HepG2 (cell line): ENCODE results near the gene KCTD6. TPM values are rescaled to one million over a fixed set of nuclear protein-coding genes. Genes with fewer than 3 reads are reported as not detected.
A peak's percentile ranks its signal among the peaks of the same experiment; 100 is the strongest.

Experiments
- ATF7-NPFF ChIP-seq: sonication (generic); formaldehyde crosslinking; IDR thresholded peaks from 2 replicates; pipeline ENCODE4 v1.8.1; 2023; ENCODE audit warnings: mild to moderate bottlenecking, low read depth, missing genetic modification reagents, moderate library complexity
- CEBPG ChIP-seq: IDR thresholded peaks from 2 replicates; pipeline ENCODE4 v1.6.1; 2016
- FOXM1 ChIP-seq: sonication (generic); formaldehyde crosslinking; IDR thresholded peaks from 2 replicates; pipeline ENCODE4 v1.5.0; 2020; ENCODE audit warnings: missing genetic modification reagents
- HOXA5 ChIP-seq: sonication (generic); formaldehyde crosslinking; IDR thresholded peaks from 2 replicates; pipeline ENCODE4 v1.4.0; 2020; ENCODE audit warnings: missing genetic modification reagents
- IRF2 ChIP-seq: IDR thresholded peaks from 2 replicates; pipeline ENCODE4 v1.6.1; 2018; ENCODE audit warnings: missing genetic modification reagents, missing compliant biosample characterization
- MED8 ChIP-seq: sonication (generic); formaldehyde crosslinking; IDR thresholded peaks from 2 replicates; pipeline ENCODE4 v1.8.1; 2023; ENCODE audit warnings: mild to moderate bottlenecking, missing genetic modification reagents; ENCODE audit not compliant: insufficient replicate concordance
- MEIS1 ChIP-seq: sonication (generic); formaldehyde crosslinking; IDR thresholded peaks from 2 replicates; pipeline ENCODE4 v1.9.0; 2021; ENCODE audit warnings: mild to moderate bottlenecking, missing genetic modification reagents, moderate library complexity, borderline replicate concordance
- NFKBIZ ChIP-seq: IDR thresholded peaks from 2 replicates; pipeline ENCODE4 v1.6.1; 2018; ENCODE audit warnings: missing genetic modification reagents, missing compliant biosample characterization
- PHF5A ChIP-seq: IDR thresholded peaks from one replicate; pipeline ENCODE4 v1.6.1; 2018; ENCODE audit warnings: low read depth, missing genetic modification reagents; ENCODE audit not compliant: unreplicated experiment
- PPARG ChIP-seq: conservative IDR thresholded peaks from 2 replicates; pipeline ENCODE4 v1.6.1; 2016; ENCODE audit warnings: missing biosample characterization, missing genetic modification reagents
- PRPF4 ChIP-seq: fragments of 200-400 bp; formaldehyde crosslinking; IDR thresholded peaks from 2 replicates; pipeline ENCODE4 v1.6.1; 2016; ENCODE audit warnings: low read length, low read depth; ENCODE audit not compliant: poor library complexity, severe bottlenecking
- SOX13 ChIP-seq, 3 experiments: fragments of 450-650 bp in 1 of 3; sonication (generic) in 1 of 3; formaldehyde crosslinking in 1 of 3; IDR thresholded peaks in 2 of 3; conservative IDR thresholded peaks in 1 of 3; 2 replicates each; pipeline versions ENCODE4 v1.5.0 to v1.6.1; 2016 to 2020; ENCODE audit warnings: antibody characterized with exemption in 1 of 3, mild to moderate bottlenecking in 1 of 3, missing compliant biosample characterization in 1 of 3, missing genetic modification reagents in 1 of 3, moderate library complexity in 1 of 3
- TBL1XR1 ChIP-seq: fragments of 150-350 bp; IDR thresholded peaks from 2 replicates; pipeline ENCODE4 v1.6.1; 2014; ENCODE audit warnings: borderline replicate concordance, low read length; ENCODE audit not compliant: partially characterized antibody
- ZBTB38 ChIP-seq: sonication (generic); formaldehyde crosslinking; IDR thresholded peaks from 2 replicates; pipeline ENCODE4 v1.5.1; 2020; ENCODE audit warnings: mild to moderate bottlenecking, missing genetic modification reagents
- ZFP62 ChIP-seq: sonication (generic); formaldehyde crosslinking; IDR thresholded peaks from 2 replicates; pipeline ENCODE4 v1.4.0; 2020; ENCODE audit warnings: missing genetic modification reagents
- ZNF326 ChIP-seq: sonication (generic); formaldehyde crosslinking; IDR thresholded peaks from 2 replicates; pipeline ENCODE4 v1.4.0; 2020; ENCODE audit warnings: missing genetic modification reagents, borderline replicate concordance
- ZNF331 ChIP-seq: sonication (generic); formaldehyde crosslinking; IDR thresholded peaks from 2 replicates; pipeline ENCODE4 v1.4.0; 2020; ENCODE audit warnings: missing genetic modification reagents
- ZNF570 ChIP-seq: sonication (generic); formaldehyde crosslinking; IDR thresholded peaks from 2 replicates; pipeline ENCODE4 v1.4.0; 2020; ENCODE audit warnings: mild to moderate bottlenecking, missing genetic modification reagents, borderline replicate concordance
- ZNF660 ChIP-seq: sonication (generic); formaldehyde crosslinking; IDR thresholded peaks from 2 replicates; pipeline ENCODE4 v1.5.1; 2020; ENCODE audit warnings: mild to moderate bottlenecking, low read depth, missing genetic modification reagents, borderline replicate concordance
- polyA plus RNA-seq, 8 experiments: library from polyadenylated mRNA; depleted of rRNA in 3 of 8; stranded (reverse) in 7 of 8; unstranded in 1 of 8; fragments of >200 nt; fragmentation: Illumina TruSeq in 4 of 8; extraction: Trizol in 4 of 8; gene quantifications; 2 replicates each; pipeline versions ENCODE4 v1.2.1 to v1.2.3, GENCODE V29; 2011 to 2016; ENCODE audit warnings: low read depth in 4 of 8, missing spikeins in 1 of 8, mixed read lengths in 1 of 8; ENCODE audit not compliant: insufficient read depth in 1 of 8
- total RNA-seq, 5 experiments: library from RNA; depleted of rRNA; stranded (reverse); fragments of >200 nt; fragmentation: Illumina TruSeq; extraction: Trizol; gene quantifications; 2 replicates each; pipeline ENCODE4 v1.2.3, GENCODE V29; 2016; ENCODE audit warnings: low read depth in 1 of 5
- TF ChIP-seq, protein P1 (sequence below): IDR thresholded peaks from 2 replicates; pipeline ENCODE4 v1.6.1; 2012; ENCODE audit warnings: inconsistent platforms
- TF ChIP-seq, protein P2 (sequence below): sonication (generic); formaldehyde crosslinking; conservative IDR thresholded peaks from 2 replicates; pipeline ENCODE4 v1.8.0; 2022; ENCODE audit warnings: mild to moderate bottlenecking, moderate library complexity, missing genetic modification reagents
- TF ChIP-seq, protein P3 (sequence below): sonication (generic); formaldehyde crosslinking; IDR thresholded peaks from 2 replicates; pipeline ENCODE4 v1.5.1; 2020; ENCODE audit warnings: mild to moderate bottlenecking, missing genetic modification reagents, borderline replicate concordance
- TF ChIP-seq, protein P4 (sequence below): sonication (generic); formaldehyde crosslinking; IDR thresholded peaks from 2 replicates; pipeline ENCODE4 v1.4.0; 2020; ENCODE audit warnings: missing genetic modification reagents
- TF ChIP-seq, protein P5 (sequence below): sonication (generic); formaldehyde crosslinking; IDR thresholded peaks from 2 replicates; pipeline ENCODE4 v1.8.0; 2022; ENCODE audit warnings: mild to moderate bottlenecking, missing genetic modification reagents, moderate library complexity

The KCTD6 gene
- total and polyA plus RNA-seq, 2 of the 13 experiments (the other 11 are each of a cell fraction or from before 2014, with no cell fraction given) = 13.4 to 14.2 TPM

DNA sequence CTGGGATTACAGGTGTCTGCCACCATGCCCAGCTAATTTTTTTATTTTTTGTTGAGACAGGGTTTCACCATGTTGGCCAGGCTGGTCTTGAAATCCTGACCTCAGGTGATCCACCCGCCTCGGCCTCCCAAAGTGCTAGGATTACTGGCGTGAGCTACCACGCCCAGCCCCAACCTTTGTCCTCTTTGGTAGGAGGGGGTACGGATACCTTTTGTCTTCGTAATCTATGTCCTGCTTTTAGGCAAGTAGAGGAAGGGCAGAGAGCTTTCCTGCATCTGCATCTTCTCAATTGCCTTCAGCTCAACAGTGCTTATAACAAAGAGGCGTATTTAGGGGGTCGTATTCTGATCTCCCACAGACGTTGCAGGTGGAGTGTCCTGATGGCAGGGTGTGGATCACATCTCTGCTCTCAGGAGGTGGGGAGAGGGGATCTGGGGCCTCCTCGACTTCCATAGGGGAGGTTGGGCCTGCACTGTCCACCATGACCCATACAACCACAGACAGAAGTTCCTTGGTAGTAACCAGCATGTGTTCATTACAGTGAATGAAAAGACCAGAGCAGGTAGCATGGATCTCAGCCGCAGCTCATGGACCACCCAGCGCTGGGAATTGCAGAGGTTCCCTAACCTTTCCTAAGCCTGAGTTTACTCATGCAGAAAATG is 21.4 kb upstream of the KCTD6 start (continued):
- TF ChIP-seq, protein P1, sequence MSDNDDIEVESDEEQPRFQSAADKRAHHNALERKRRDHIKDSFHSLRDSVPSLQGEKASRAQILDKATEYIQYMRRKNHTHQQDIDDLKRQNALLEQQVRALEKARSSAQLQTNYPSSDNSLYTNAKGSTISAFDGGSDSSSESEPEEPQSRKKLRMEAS = no peak; the same call in 1 of the 2 replicates
- TF ChIP-seq ATF7-NPFF (CRISPR knock-in tag) (no peak), SOX13 (IDR thresholded peaks at IDR 0.05) (no peak; the same call in 1 of the 2 replicates), SOX13 (CRISPR knock-in tag; conservative IDR thresholded peaks at IDR 0.05 in 1 of 2, IDR thresholded peaks at IDR 0.05 in 1 of 2) (peak in 1 of 2 experiments; percentile 60; a peak in 1 of 4 replicates), PRPF4 (no peak), PPARG (CRISPR knock-in tag) (peak; percentile 49; the same call in 1 of the 2 replicates), ZNF570 (CRISPR knock-in tag) (no peak), TBL1XR1 (no peak), HOXA5 (CRISPR knock-in tag) (no peak), NFKBIZ (CRISPR knock-in tag) (no peak), PHF5A (CRISPR knock-in tag) (no peak), ZNF326 (CRISPR knock-in tag) (no peak), ZBTB38 (no peak), IRF2 (CRISPR knock-in tag) (no peak), ZNF331 (CRISPR knock-in tag) (no peak), FOXM1 (CRISPR knock-in tag) (no peak), MED8 (no peak), ZNF660 (CRISPR knock-in tag) (no peak), ZFP62 (no peak), CEBPG (CRISPR knock-in tag) (peak; percentile 11; the same call in 1 of the 2 replicates), MEIS1 (CRISPR knock-in tag) (0 out of 2 replicates have a peak, but pooled peaks have one; percentile 10)
- TF ChIP-seq, protein P2, sequence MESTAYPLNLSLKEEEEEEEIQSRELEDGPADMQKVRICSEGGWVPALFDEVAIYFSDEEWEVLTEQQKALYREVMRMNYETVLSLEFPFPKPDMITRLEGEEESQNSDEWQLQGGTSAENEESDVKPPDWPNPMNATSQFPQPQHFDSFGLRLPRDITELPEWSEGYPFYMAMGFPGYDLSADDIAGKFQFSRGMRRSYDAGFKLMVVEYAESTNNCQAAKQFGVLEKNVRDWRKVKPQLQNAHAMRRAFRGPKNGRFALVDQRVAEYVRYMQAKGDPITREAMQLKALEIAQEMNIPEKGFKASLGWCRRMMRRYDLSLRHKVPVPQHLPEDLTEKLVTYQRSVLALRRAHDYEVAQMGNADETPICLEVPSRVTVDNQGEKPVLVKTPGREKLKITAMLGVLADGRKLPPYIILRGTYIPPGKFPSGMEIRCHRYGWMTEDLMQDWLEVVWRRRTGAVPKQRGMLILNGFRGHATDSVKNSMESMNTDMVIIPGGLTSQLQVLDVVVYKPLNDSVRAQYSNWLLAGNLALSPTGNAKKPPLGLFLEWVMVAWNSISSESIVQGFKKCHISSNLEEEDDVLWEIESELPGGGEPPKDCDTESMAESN = no peak
- TF ChIP-seq, protein P3, sequence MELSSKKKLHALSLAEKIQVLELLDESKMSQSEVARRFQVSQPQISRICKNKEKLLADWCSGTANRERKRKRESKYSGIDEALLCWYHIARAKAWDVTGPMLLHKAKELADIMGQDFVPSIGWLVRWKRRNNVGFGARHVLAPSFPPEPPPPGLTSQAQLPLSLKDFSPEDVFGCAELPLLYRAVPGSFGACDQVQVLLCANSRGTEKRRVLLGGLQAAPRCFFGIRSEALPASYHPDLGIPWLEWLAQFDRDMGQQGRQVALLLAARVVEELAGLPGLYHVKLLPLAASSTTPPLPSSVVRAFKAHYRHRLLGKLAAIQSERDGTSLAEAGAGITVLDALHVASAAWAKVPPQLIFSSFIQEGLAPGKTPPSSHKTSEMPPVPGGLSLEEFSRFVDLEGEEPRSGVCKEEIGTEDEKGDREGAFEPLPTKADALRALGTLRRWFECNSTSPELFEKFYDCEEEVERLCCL = no peak
- TF ChIP-seq, protein P4, sequence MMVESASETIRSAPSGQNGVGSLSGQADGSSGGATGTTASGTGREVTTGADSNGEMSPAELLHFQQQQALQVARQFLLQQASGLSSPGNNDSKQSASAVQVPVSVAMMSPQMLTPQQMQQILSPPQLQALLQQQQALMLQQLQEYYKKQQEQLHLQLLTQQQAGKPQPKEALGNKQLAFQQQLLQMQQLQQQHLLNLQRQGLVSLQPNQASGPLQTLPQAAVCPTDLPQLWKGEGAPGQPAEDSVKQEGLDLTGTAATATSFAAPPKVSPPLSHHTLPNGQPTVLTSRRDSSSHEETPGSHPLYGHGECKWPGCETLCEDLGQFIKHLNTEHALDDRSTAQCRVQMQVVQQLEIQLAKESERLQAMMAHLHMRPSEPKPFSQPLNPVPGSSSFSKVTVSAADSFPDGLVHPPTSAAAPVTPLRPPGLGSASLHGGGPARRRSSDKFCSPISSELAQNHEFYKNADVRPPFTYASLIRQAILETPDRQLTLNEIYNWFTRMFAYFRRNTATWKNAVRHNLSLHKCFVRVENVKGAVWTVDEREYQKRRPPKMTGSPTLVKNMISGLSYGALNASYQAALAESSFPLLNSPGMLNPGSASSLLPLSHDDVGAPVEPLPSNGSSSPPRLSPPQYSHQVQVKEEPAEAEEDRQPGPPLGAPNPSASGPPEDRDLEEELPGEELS (CRISPR knock-in tag) = no peak
- TF ChIP-seq, protein P5, sequence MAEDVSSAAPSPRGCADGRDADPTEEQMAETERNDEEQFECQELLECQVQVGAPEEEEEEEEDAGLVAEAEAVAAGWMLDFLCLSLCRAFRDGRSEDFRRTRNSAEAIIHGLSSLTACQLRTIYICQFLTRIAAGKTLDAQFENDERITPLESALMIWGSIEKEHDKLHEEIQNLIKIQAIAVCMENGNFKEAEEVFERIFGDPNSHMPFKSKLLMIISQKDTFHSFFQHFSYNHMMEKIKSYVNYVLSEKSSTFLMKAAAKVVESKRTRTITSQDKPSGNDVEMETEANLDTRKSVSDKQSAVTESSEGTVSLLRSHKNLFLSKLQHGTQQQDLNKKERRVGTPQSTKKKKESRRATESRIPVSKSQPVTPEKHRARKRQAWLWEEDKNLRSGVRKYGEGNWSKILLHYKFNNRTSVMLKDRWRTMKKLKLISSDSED (CRISPR knock-in tag) = no peak
